Liver (tissue), 9 donors: Measurements from ENCODE around the gene DLX4. TPM values are rescaled to one million over a fixed set of nuclear protein-coding genes. Genes with fewer than 3 reads are reported as not detected.

Experiments used
- DNase-seq: peaks from one replicate; pipeline ENCODE4 v3.0.0-alpha.2; 2017; ENCODE audit warnings: low spot score
- H3K27ac ChIP-seq, 2 donors: one replicate each; pipeline ENCODE4 v1.7.0; 2013; ENCODE audit warnings: inconsistent platforms in 2 of 2, low read length in 2 of 2, control low read depth in 1 of 2, low read depth in 1 of 2, mild to moderate bottlenecking in 1 of 2
- H3K27me3 ChIP-seq, 4 donors: one replicate each; pipeline versions ENCODE4 v1.6.1 to v1.7.0; 2013; ENCODE audit warnings: low read length in 3 of 4, inconsistent platforms in 1 of 4, mild to moderate bottlenecking in 1 of 4, moderate library complexity in 1 of 4; ENCODE audit not compliant: control insufficient read depth in 4 of 4, insufficient read depth in 4 of 4
- H3K36me3 ChIP-seq, 4 donors: one replicate each; pipeline versions ENCODE4 v1.6.1 to v1.7.0; 2013; ENCODE audit warnings: low read length in 3 of 4, mild to moderate bottlenecking in 3 of 4, low read depth in 1 of 4, moderate library complexity in 1 of 4; ENCODE audit not compliant: control insufficient read depth in 4 of 4, insufficient read depth in 3 of 4
- H3K4me1 ChIP-seq, 4 donors: one replicate each; pipeline versions ENCODE4 v1.6.1 to v1.7.0; 2013; ENCODE audit warnings: low read length in 3 of 4, mild to moderate bottlenecking in 3 of 4, moderate library complexity in 1 of 4; ENCODE audit not compliant: control insufficient read depth in 4 of 4, insufficient read depth in 4 of 4
- H3K4me3 ChIP-seq, 3 donors: one replicate each; pipeline versions ENCODE4 v1.6.1 to v1.7.0; 2013; ENCODE audit warnings: low read length in 3 of 3, control low read depth in 1 of 3, low read depth in 1 of 3, mild to moderate bottlenecking in 1 of 3
- H3K9ac ChIP-seq, 2 donors: one replicate each; pipeline ENCODE4 v1.7.0; 2013; ENCODE audit warnings: low read length in 2 of 2, mild to moderate bottlenecking in 2 of 2, moderate library complexity in 2 of 2, control low read depth in 1 of 2, low read depth in 1 of 2
- H3K9me3 ChIP-seq, 4 donors: one replicate each; pipeline versions ENCODE4 v1.6.1 to v1.7.0; 2013; ENCODE audit warnings: low read length in 3 of 4; ENCODE audit not compliant: control insufficient read depth in 4 of 4
- FOXA1 ChIP-seq: IDR thresholded peaks from 2 replicates; pipeline ENCODE4 v1.6.1; 2016; ENCODE audit warnings: antibody characterized with exemption
- HNF4A ChIP-seq, 2 donors: conservative IDR thresholded peaks; 2 replicates each; pipeline ENCODE4 v1.6.1; 2016; ENCODE audit warnings: antibody characterized with exemption in 2 of 2, mild to moderate bottlenecking in 2 of 2
- HNF4G ChIP-seq: IDR thresholded peaks from 2 replicates; pipeline ENCODE4 v1.6.1; 2016; ENCODE audit warnings: antibody characterized with exemption
- NR2F2 ChIP-seq: IDR thresholded peaks from 2 replicates; pipeline ENCODE4 v1.6.1; 2016; ENCODE audit warnings: antibody characterized with exemption
- RAD21 ChIP-seq, 2 donors: IDR thresholded peaks; 2 replicates each; pipeline ENCODE4 v1.6.1; 2016; ENCODE audit warnings: antibody characterized with exemption in 2 of 2, mild to moderate bottlenecking in 2 of 2
- RXRA ChIP-seq, 2 donors: IDR thresholded peaks; 2 replicates each; pipeline ENCODE4 v1.6.1; 2017 to 2018; ENCODE audit warnings: antibody characterized with exemption in 2 of 2, mild to moderate bottlenecking in 1 of 2
- TAF1 ChIP-seq: conservative IDR thresholded peaks from 2 replicates; pipeline ENCODE4 v1.6.1; 2016; ENCODE audit warnings: antibody characterized with exemption, mild to moderate bottlenecking
- YY1 ChIP-seq: IDR thresholded peaks from 2 replicates; pipeline ENCODE4 v1.6.1; 2016; ENCODE audit warnings: antibody characterized with exemption, mild to moderate bottlenecking
- WGBS: extraction: QIAGEN DNeasy Blood & Tissue Kit; methylation state at CpG from one replicate; pipeline ENCODE4 v1.1.7; 2013; 5-methylcytosine and 5-hydroxymethylcytosine counted together
- polyA plus RNA-seq, 2 donors: library from polyadenylated mRNA; stranded (reverse) in 1 of 2; unstranded in 1 of 2; fragments of 200-250 nt in 1 of 2; fragments of >200 nt in 1 of 2; fragmentation: Nextera tagmentation in 1 of 2; extraction: Ambion mirVana in 1 of 2; gene quantifications; one replicate each; pipeline versions ENCODE4 v1.2.1 to v1.2.3, GENCODE V29; 2013 to 2015
- total RNA-seq, 2 donors: library from RNA; depleted of rRNA; stranded (reverse); fragments of >200 nt; gene quantifications; one replicate each; pipeline ENCODE4 v1.2.3, GENCODE V29; 2014
- TF ChIP-seq, protein P1 (sequence below): IDR thresholded peaks from 2 replicates; pipeline ENCODE4 v1.6.1; 2016; ENCODE audit warnings: antibody characterized with exemption
- TF ChIP-seq, protein P2 (sequence below): IDR thresholded peaks from 2 replicates; pipeline ENCODE4 v1.6.1; 2016; ENCODE audit warnings: antibody characterized with exemption
- TF ChIP-seq, protein P3 (sequence below): fragments of 150-350 bp; IDR thresholded peaks from 2 replicates; pipeline ENCODE4 v1.5.1; 2017; ENCODE audit warnings: improper control_type of control experiment, low read depth, low read length; ENCODE audit not compliant: missing input control
- TF ChIP-seq, protein P4 (sequence below): IDR thresholded peaks from 2 replicates; pipeline ENCODE4 v1.6.1; 2016; ENCODE audit warnings: antibody characterized with exemption, mild to moderate bottlenecking
- TF ChIP-seq, protein P5 (sequence below): IDR thresholded peaks from 2 replicates; pipeline ENCODE4 v1.6.1; 2016; ENCODE audit warnings: antibody characterized with exemption
- donor health status: healthy.
- donor health status: healthy.
- donor health status: healthy.
- donor health status: healthy.
- donor health status: healthy.

Gene DLX4
- total and polyA plus RNA-seq, 4 donors = not detected

DNA sequence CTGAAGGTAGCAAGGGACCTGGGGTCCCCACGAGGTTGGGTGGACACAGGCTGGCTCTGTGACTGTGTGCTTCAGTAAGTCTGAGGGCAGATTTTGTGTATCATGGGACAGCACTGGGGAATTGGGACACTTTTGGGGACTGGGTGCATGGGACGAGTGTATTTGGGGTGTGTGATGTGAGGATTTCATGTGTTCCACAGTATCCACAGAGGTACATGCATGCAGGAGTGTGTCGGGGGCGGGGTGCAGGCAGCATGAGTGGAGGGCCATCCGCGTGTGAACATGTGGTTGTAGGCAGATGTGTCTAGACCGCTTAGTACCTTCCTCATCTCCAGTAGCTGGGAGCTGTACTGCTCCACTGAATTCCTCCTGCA, 27.1 kb downstream of the DLX4 start:
- H3K9me3 ChIP-seq = no peaks in the 10 kb centered on the region
- WGBS = 48% methylated on average over 7 of the region's 7 CpGs
- peaks cover 3 to 33% (median 13%) of the 10 kb centered on the region in 4 donors for H3K27me3 ChIP-seq
- TF ChIP-seq, protein P1, sequence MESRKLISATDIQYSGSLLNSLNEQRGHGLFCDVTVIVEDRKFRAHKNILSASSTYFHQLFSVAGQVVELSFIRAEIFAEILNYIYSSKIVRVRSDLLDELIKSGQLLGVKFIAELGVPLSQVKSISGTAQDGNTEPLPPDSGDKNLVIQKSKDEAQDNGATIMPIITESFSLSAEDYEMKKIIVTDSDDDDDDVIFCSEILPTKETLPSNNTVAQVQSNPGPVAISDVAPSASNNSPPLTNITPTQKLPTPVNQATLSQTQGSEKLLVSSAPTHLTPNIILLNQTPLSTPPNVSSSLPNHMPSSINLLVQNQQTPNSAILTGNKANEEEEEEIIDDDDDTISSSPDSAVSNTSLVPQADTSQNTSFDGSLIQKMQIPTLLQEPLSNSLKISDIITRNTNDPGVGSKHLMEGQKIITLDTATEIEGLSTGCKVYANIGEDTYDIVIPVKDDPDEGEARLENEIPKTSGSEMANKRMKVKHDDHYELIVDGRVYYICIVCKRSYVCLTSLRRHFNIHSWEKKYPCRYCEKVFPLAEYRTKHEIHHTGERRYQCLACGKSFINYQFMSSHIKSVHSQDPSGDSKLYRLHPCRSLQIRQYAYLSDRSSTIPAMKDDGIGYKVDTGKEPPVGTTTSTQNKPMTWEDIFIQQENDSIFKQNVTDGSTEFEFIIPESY = no peak
- TF ChIP-seq HNF4G = no peak
- TF ChIP-seq, protein P2, sequence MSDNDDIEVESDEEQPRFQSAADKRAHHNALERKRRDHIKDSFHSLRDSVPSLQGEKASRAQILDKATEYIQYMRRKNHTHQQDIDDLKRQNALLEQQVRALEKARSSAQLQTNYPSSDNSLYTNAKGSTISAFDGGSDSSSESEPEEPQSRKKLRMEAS = no peak
- no peak for TF ChIP-seq FOXA1
- TF ChIP-seq, protein P3, sequence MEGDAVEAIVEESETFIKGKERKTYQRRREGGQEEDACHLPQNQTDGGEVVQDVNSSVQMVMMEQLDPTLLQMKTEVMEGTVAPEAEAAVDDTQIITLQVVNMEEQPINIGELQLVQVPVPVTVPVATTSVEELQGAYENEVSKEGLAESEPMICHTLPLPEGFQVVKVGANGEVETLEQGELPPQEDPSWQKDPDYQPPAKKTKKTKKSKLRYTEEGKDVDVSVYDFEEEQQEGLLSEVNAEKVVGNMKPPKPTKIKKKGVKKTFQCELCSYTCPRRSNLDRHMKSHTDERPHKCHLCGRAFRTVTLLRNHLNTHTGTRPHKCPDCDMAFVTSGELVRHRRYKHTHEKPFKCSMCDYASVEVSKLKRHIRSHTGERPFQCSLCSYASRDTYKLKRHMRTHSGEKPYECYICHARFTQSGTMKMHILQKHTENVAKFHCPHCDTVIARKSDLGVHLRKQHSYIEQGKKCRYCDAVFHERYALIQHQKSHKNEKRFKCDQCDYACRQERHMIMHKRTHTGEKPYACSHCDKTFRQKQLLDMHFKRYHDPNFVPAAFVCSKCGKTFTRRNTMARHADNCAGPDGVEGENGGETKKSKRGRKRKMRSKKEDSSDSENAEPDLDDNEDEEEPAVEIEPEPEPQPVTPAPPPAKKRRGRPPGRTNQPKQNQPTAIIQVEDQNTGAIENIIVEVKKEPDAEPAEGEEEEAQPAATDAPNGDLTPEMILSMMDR = no peak
- no peak for TF ChIP-seq YY1
- TF ChIP-seq RAD21 (IDR thresholded peaks at IDR 0.05) = no peak
- TF ChIP-seq RXRA (IDR thresholded peaks at IDR 0.05) = no peak
- TF ChIP-seq NR2F2 = no peak
- no peak for TF ChIP-seq TAF1
- H3K9ac ChIP-seq = no peak overlapping the region
- H3K4me3 ChIP-seq = no peak overlapping the region
- no peak overlapping the region for H3K27ac ChIP-seq
- no peaks in the 10 kb centered on the region for H3K36me3 ChIP-seq
- H3K4me1 ChIP-seq = peaks cover 11 to 46% (median 26%) of the 10 kb centered on the region in 4 donors
- no peak for DNase-seq

DNA sequence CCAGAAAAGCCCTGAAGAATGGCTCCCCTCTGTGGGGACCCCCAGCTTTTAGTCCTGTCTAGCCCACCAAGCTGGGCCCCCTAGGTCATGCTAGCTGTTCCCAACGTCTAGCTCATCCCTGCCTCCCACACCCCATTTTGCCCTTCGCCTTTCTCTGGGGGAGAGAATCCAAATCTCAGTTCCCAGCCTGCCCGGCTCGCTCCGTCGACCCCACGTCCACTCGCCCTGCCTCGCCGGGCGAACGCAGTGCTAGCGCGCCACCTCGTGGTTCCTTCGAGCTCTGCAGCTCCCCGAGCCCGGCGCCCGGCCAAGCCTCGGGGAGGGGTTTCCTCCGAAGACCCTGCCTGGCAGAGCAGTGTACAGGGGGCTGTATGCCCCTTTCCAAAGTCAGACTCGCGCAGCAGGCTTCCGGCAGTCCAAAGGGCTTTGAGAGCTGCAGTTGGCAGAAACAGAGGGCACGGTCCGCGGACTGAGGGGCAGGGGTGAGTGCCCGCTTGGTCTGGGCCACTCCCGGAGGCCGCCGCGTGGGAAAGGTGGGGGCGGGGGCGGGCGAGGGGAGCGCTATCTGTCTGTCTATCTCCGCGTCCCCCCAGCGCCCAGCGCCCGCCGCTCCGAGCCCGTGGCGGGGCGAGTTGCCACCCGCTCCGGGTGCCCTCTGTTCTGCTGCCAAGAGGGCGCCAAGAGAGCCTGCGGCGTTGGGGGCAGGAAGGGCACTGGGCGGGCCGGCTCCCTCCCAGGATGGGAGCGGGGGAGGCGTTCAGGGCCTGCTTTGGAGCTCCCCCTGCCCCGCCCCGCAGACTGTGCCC, 27.7 kb downstream of the DLX4 start:
- peak; percentile 69 for DNase-seq
- no peaks in the 10 kb centered on the region for H3K9me3 ChIP-seq
- H3K9ac ChIP-seq = no peak overlapping the region
- H3K4me3 ChIP-seq = peak overlapping the region in 2 of 3 donors; percentile 42 to 48
- H3K27ac ChIP-seq = no peak overlapping the region
- WGBS = under 1% methylated on average over 58 of the region's 58 CpGs
- TF ChIP-seq, protein P4, sequence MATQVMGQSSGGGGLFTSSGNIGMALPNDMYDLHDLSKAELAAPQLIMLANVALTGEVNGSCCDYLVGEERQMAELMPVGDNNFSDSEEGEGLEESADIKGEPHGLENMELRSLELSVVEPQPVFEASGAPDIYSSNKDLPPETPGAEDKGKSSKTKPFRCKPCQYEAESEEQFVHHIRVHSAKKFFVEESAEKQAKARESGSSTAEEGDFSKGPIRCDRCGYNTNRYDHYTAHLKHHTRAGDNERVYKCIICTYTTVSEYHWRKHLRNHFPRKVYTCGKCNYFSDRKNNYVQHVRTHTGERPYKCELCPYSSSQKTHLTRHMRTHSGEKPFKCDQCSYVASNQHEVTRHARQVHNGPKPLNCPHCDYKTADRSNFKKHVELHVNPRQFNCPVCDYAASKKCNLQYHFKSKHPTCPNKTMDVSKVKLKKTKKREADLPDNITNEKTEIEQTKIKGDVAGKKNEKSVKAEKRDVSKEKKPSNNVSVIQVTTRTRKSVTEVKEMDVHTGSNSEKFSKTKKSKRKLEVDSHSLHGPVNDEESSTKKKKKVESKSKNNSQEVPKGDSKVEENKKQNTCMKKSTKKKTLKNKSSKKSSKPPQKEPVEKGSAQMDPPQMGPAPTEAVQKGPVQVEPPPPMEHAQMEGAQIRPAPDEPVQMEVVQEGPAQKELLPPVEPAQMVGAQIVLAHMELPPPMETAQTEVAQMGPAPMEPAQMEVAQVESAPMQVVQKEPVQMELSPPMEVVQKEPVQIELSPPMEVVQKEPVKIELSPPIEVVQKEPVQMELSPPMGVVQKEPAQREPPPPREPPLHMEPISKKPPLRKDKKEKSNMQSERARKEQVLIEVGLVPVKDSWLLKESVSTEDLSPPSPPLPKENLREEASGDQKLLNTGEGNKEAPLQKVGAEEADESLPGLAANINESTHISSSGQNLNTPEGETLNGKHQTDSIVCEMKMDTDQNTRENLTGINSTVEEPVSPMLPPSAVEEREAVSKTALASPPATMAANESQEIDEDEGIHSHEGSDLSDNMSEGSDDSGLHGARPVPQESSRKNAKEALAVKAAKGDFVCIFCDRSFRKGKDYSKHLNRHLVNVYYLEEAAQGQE = no peak
- TF ChIP-seq, protein P5, sequence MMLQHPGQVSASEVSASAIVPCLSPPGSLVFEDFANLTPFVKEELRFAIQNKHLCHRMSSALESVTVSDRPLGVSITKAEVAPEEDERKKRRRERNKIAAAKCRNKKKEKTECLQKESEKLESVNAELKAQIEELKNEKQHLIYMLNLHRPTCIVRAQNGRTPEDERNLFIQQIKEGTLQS = no peak
- TF ChIP-seq HNF4A (conservative IDR thresholded peaks at IDR 0.05) = peak; percentile 54 to 84
- peak in 1 of 2 donors; percentile 35 for TF ChIP-seq RXRA (IDR thresholded peaks at IDR 0.05)
- TF ChIP-seq RAD21 (IDR thresholded peaks at IDR 0.05) = peak; percentile 85 to 91
- TF ChIP-seq, protein P3 = peak; percentile 82
- peaks cover 11 to 46% (median 26%) of the 10 kb centered on the region in 4 donors for H3K4me1 ChIP-seq
- no peaks in the 10 kb centered on the region for H3K36me3 ChIP-seq
- peaks cover 3 to 36% (median 15%) of the 10 kb centered on the region in 4 donors for H3K27me3 ChIP-seq
